ENCODE data around the gene SLC2A13.
"Not testable (repeated sequence)": the region's sequence is repeated elsewhere in the genome, so short reads cannot be mapped to it uniquely, and the experiment has no call there.

The SLC2A13 gene

GRCh38 chr12:39803151-39803550 lies 302.7 kb downstream of the SLC2A13 start:
- no peak for DNase-seq

DNA sequence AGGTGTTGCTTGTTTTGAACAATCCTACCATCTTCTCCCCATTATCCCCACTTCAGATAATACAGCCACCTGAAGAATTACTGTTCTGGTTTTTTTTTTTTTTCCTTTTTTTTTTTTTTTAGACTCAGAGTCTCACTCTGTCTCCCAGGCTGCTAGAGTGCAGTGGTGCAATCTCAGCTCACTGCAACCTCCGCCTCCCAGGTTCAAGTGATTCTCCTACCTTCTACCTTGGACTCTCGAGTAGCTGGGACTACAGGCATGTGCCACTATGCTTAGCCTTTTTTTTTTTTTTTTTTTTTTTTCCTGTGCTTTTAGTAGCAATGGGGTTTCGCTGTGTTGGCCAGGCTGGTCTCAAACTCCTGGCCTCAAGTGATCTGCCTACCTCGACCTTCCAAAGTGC lies 306.9 kb downstream of the SLC2A13 start:
- no peak for DNase-seq

- no peak for DNase-seq
These were observed 307.5 kb downstream of the SLC2A13 start for GRCh38 chr12:39798429-39798828.

DNA sequence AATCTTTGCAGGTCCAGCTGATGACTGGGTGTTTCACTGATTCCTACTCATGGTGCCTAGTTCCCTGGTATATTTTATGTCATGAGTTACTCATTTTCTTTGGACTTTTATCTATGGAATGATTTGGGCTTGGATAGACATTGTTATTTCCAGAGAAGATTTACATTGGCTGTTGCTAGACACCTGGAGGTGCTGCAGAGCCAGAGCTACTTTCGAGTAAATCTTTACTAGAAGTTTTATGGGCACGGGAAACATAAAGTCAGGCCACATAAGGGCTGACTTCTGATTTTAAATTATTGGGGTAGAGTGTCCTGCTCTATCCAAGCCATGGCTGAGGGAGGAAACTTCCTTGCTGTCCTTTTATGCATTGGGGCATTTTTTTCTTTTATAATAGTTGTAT lies 310.4 kb downstream of the SLC2A13 start:
- no peak for DNase-seq

DNA sequence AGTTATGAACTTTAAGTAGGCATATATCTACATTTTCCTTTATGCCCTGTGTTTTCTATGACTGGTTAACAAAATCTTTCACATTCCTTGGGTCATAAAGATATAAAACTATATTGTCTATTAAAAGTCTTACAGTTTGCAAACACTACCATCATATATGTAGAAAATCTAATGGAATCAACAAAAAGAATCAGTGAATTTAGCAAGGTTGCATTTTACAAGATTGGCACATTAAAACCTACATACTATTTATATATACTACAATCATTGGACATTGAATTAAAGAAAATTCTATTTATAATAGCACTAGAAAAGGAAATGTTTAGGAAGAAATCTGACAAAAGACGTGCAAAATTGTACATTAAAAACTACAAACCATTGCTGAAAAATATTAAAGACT lies 312.9 kb downstream of the SLC2A13 start:
- no peak for DNase-seq

- no peak for DNase-seq
These were observed 317.6 kb downstream of the SLC2A13 start for GRCh38 chr12:39788239-39788638.

- DNase-seq: not testable (repeated sequence)
These were observed 320.1 kb downstream of the SLC2A13 start for GRCh38 chr12:39785814-39786213.

GRCh38 chr12:39782026-39782545 lies 323.8 kb downstream of the SLC2A13 start:
- DNase-seq: no peak

DNA sequence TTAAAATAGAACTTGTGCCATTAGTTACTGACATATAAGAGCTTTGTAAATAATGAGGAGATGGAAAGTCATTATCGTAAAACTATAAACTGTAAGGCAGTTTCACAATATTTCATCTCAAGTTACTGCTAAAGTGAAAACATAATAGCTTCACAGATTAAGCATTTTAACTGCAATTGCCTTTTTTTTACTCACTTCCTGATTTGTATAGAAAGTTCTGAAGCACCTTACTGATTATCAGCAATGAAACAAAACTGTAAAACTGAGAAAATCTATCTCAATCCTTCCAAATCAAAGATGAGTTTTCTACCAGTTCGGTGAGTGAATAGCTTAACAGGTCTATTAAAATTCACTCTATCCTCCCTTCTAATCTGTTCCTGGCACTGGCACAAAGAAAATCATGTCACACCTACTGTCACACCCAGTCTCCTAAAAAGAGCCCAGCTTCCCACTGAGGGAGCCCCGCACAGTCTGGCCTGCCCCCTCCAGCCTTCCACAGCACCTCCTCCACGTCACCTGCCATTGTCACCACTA lies 324.9 kb downstream of the SLC2A13 start:
- DNase-seq: no peak

GRCh38 chr12:39780411-39780912 lies 325.4 kb downstream of the SLC2A13 start:
- no peak for DNase-seq

GRCh38 chr12:39779768-39780340 lies 326.0 kb downstream of the SLC2A13 start:
- no peak for DNase-seq

- DNase-seq: no peak
These were observed 328.4 kb downstream of the SLC2A13 start for GRCh38 chr12:39777465-39777864.

GRCh38 chr12:39773266-39773665 lies 332.6 kb downstream of the SLC2A13 start:
- no peak for DNase-seq

DNA sequence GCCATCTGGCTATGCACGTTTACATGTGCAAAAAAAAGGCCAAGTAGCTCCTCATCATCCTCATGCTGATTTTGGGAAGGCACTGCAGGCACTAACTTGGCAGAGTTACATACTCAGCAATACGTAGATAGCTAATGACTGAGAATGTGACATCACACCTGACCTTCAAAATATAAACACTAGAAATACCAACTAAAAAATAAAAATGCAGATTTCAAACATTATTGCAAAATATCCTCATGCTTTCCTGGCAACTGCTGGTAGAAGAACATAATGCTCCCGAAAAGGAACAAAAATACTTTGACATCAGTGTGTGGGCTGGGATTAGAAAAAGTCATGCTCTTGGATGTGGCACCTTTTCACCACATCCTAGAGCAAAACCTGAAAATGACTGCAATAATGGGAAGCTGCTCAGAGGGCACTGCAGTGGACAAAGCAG lies 333.0 kb downstream of the SLC2A13 start:
- DNase-seq: peak in 1 of 2 donors; percentile 0

- no peak for DNase-seq
These were observed 334.4 kb downstream of the SLC2A13 start for GRCh38 chr12:39771456-39771855.

DNA sequence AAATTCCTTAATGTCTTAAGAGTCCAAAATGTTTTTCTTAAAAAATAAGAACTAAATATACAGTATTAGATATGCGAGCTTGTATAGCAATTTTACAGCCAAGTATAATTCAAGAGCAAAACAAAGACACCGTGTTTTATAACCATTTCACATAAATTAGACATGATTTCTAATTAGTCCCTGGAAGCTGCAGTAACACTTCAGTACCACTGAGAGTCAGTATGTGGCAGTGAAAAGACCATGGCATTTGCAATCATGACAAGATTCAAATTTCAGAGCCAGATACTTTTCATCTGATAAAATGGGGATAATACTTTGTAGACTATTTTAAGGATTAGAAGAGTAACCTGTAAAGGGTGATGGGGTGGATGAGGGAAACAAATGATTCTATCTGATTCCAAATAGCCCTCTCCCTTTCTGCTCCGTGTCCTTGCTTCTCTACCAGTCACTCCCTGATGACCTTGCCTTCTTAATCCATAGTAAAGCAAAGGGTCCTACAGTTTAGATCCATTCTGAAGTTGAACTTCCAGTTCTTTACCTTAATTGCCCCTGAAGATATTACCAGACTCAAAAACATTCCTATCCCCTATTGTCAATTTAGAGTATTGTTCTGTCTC lies 340.8 kb downstream of the SLC2A13 start:
- DNase-seq: peak; percentile 12 to 54

- no peak for DNase-seq
These were observed 342.1 kb downstream of the SLC2A13 start for GRCh38 chr12:39763890-39764169.

DNA sequence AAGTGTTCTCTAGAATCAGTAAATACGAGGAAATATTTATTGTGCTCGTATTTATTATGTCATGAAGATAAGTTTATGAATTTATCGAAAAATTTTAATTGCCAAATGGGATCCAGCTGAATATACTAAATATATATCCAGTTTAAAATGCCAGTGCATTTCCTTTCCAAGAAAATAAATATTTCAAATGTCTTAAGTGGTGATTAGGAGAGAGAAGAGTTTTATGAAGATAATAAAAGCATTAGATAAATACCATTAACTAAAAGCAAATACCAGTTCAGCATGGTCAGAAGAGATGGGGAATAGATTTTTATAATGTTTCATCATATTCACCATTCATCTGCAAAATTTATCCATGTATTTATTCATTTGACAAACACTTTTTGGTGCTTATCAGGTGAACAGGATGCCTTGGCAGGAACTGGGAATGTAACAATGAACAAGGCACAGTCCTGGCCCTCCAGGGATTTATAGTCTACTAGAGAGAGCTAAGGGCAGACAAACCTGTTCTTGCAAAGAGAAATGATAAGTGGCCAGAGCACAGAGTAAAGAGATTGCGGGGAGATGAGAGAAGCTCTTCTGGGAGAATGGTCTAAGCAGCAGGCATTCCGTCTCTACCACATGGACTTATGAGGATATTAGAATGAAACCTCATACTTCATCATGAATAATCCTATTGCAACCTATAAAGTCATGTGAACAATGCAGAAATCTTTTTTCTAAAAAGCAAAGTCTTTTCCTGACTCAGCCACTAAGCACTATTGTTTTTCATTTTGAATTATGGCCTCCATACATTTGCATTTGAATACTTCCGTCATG lies 342.6 kb downstream of the SLC2A13 start:
- no peak for DNase-seq

- no peak for DNase-seq
These were observed 350.4 kb downstream of the SLC2A13 start for GRCh38 chr12:39755478-39755877.

DNA sequence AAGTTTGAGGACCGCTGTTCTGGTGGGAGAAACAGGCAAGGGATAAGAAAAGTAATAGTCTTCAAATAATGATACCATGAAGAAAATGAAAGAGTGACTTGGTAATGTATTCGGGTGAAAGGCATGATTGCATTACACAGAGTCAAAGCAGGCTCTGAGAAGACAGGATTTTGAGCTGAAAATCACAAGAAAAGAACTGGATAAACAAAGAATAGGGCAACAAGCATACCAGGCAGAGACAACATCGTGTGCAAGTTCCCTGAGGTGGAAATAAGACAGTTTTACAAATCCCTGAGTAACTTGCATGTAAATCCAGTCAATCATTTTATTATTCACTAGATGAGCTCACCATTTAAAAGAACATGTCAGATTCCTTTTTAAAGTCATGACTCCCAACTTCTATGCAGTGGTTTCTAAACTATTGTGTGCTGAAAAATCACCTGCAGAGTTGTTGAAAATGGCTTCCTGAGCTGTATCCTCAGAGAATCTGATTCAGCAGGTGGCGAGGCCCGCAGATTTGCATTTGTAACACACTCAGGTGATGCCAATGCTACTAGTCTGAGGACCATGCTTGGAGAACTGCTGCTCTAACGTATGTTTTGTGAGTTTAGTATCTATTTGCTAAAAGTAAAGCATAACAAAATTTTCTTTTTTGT lies 353.3 kb downstream of the SLC2A13 start:
- no peak for DNase-seq

- DNase-seq: not testable (repeated sequence)
These were observed 359.7 kb downstream of the SLC2A13 start for GRCh38 chr12:39746151-39746550.

DNA sequence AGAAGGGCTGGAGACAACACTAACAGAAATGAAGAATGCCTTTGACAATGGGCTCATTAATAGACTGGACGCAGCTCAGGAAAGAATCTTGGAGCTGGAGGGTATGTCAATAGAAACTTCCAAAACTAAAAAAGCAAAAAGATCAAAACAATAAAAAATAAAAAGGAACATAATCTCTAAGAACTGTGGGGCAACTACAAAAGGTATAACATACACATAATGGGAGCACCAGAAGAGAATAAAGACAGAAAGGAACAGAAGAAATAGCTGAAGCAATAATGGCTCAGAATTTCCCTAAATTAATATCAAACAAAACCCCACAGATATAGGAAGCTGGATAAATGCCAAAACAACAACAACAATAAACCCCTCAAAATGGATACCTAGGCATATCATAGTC lies 362.2 kb downstream of the SLC2A13 start:
- DNase-seq: no peak

GRCh38 chr12:39736406-39736805 lies 369.5 kb downstream of the SLC2A13 start:
- DNase-seq: no peak

Measured in inflammatory macrophage treated with lipopolysaccharide for 1 hour (primary cell).